Endodermal cell (in vitro differentiated cells): ENCODE data around the gene ZCCHC4. TPM values are rescaled to one million over a fixed set of nuclear protein-coding genes. Genes with fewer than 3 reads are reported as not detected.

ENCODE experiments used
- DNase-seq: peaks from one replicate; pipeline ENCODE4 v3.0.0-alpha.2; 2017
- H3K27ac ChIP-seq: 2 replicates; pipeline ENCODE4 v1.5.1; 2013; ENCODE audit warnings: mild to moderate bottlenecking, low read depth, low read length, moderate library complexity
- H3K27me3 ChIP-seq: 2 replicates; pipeline ENCODE4 v1.6.1; 2013; ENCODE audit warnings: mild to moderate bottlenecking, low read length, moderate library complexity; ENCODE audit not compliant: insufficient read depth, control insufficient read depth, poor library complexity, severe bottlenecking
- H3K36me3 ChIP-seq: 2 replicates; pipeline ENCODE4 v1.7.0; 2013; ENCODE audit warnings: mild to moderate bottlenecking, low read length, moderate library complexity; ENCODE audit not compliant: control insufficient read depth, insufficient read depth
- H3K4me1 ChIP-seq: one replicate; pipeline ENCODE4 v1.7.0; 2013; ENCODE audit warnings: low read length; ENCODE audit not compliant: control insufficient read depth, insufficient read depth
- H3K4me3 ChIP-seq: 2 replicates; pipeline ENCODE4 v1.5.1; 2013; ENCODE audit warnings: mild to moderate bottlenecking, low read length, moderate library complexity
- H3K9ac ChIP-seq: 2 replicates; pipeline ENCODE4 v1.6.1; 2013; ENCODE audit warnings: mild to moderate bottlenecking, low read length, moderate library complexity; ENCODE audit not compliant: poor library complexity, severe bottlenecking; ENCODE audit errors: extremely low read depth
- H3K9me3 ChIP-seq: 2 replicates; pipeline ENCODE4 v1.6.1; 2013; ENCODE audit warnings: mild to moderate bottlenecking, low read length, moderate library complexity; ENCODE audit not compliant: control insufficient read depth
- H3K27ac Mint-ChIP-seq: 2 replicates; pipeline ENCODE4 v1.8.0; 2020; ENCODE audit warnings: mixed read lengths
- H3K27me3 Mint-ChIP-seq: 2 replicates; pipeline ENCODE4 v1.8.0; 2021; ENCODE audit warnings: mild to moderate bottlenecking, mixed read lengths; ENCODE audit not compliant: insufficient read depth
- H3K36me3 Mint-ChIP-seq: 2 replicates; pipeline ENCODE4 v1.8.0; 2020; ENCODE audit warnings: low read depth, mixed read lengths
- H3K4me1 Mint-ChIP-seq: 2 replicates; pipeline ENCODE4 v1.8.0; 2020; ENCODE audit warnings: mixed read lengths
- H3K4me3 Mint-ChIP-seq: 2 replicates; pipeline ENCODE4 v1.8.0; 2020; ENCODE audit warnings: mild to moderate bottlenecking, moderate library complexity, mixed read lengths
- H3K9me3 Mint-ChIP-seq: 2 replicates; pipeline ENCODE4 v1.8.0; 2020; ENCODE audit warnings: mild to moderate bottlenecking, mixed read lengths
- CTCF ChIP-seq: fragments of 200-600 bp; sonication (generic); conservative IDR thresholded peaks from 2 replicates; pipeline ENCODE4 v1.5.0; 2021; ENCODE audit warnings: antibody characterized with exemption, mild to moderate bottlenecking
- WGBS, 2 experiments: methylation state at CpG; one replicate each; pipeline versions ENCODE4 v1.1.5 to v1.1.7; 2013; ENCODE audit warnings: missing lambda C conversion rate in 2 of 2, mixed read lengths in 1 of 2; ENCODE audit not compliant: insufficient coverage in 1 of 2, insufficient read length in 1 of 2; 5-methylcytosine and 5-hydroxymethylcytosine counted together
- total RNA-seq, 2 donors: library from RNA; stranded (reverse); fragmentation: NEBNext Ultra II Directional in 1 of 2; extraction: Animal tissue kit (Norgen Biotek cat#: 25700) in 1 of 2; gene quantifications; 2 replicates in 1 of 2; 3 replicates in 1 of 2; pipeline ENCODE4 v1.2.1, GENCODE V29; 2021

Gene ZCCHC4
- total RNA-seq, 2 donors from 2014 or later: 11.1 to 19.7 TPM

DNA sequence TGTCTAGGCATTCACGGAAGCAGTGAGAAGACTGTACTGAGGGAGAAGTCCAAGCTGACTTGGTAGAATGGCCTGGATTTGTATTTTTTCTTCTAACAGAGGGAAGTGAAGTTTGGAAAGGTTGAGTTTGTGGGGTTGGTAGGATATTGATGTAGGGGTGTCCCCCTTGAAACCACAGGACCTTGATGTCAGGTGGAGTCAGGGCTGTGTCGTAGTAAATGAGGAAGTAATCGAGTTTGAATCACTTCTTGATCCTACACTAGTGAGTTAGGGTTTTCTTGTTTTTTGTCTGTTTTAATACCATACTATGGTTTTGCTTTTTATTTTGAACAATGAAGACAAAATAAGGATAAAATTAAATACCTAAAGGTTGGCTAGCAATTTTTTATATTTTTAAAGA, 34.3 kb downstream of the ZCCHC4 start:
- Mint-ChIP-seq H3K9me3 (peaks cover 1% of the 10 kb centered on the region), H3K4me3 (no peak overlapping the region), H3K36me3 (peaks cover 4% of the 10 kb centered on the region), H3K27ac (peak overlapping the region; percentile 37), H3K27me3 (no peaks in the 10 kb centered on the region), H3K4me1 (peaks cover 31% of the 10 kb centered on the region)
- Histone ChIP-seq H3K27me3 (no peaks in the 10 kb centered on the region), H3K36me3 (no peaks in the 10 kb centered on the region), H3K9ac (no peak overlapping the region), H3K27ac (no peak overlapping the region), H3K9me3 (no peaks in the 10 kb centered on the region), H3K4me1 (peaks cover 2% of the 10 kb centered on the region), H3K4me3 (peak overlapping the region; percentile 41)
- WGBS, 2 experiments: 97 to 100% methylated on average over 1 to 3 of the region's 3 CpGs
- TF ChIP-seq CTCF: no peak
- no peak for DNase-seq

- TF ChIP-seq CTCF: no peak
- Histone ChIP-seq H3K36me3 (no peaks in the 10 kb centered on the region), H3K9ac (no peak overlapping the region), H3K27ac (no peak overlapping the region), H3K4me3 (peak overlapping the region; percentile 64), H3K4me1 (peaks cover 2% of the 10 kb centered on the region), H3K9me3 (no peaks in the 10 kb centered on the region), H3K27me3 (no peaks in the 10 kb centered on the region)
- Mint-ChIP-seq H3K36me3 (peaks cover 4% of the 10 kb centered on the region), H3K9me3 (peaks cover 1% of the 10 kb centered on the region), H3K4me1 (peaks cover 35% of the 10 kb centered on the region), H3K4me3 (no peak overlapping the region), H3K27ac (peak overlapping the region; percentile 10), H3K27me3 (no peaks in the 10 kb centered on the region)
- no peak for DNase-seq
- 67 to 71% methylated on average over 1 to 2 of the region's 2 CpGs for WGBS, 2 experiments
These were observed 34.9 kb downstream of the ZCCHC4 start for GRCh38 chr4:25347473-25347872.

- Histone ChIP-seq H3K27me3 (no peaks in the 10 kb centered on the region), H3K9me3 (no peaks in the 10 kb centered on the region), H3K9ac (no peak overlapping the region), H3K36me3 (no peaks in the 10 kb centered on the region), H3K4me1 (peaks cover 2% of the 10 kb centered on the region), H3K27ac (no peak overlapping the region), H3K4me3 (peak overlapping the region; percentile 64)
- no peaks in the 10 kb centered on the region for H3K27me3 Mint-ChIP-seq
- no peak for DNase-seq
- H3K27ac Mint-ChIP-seq: no peak overlapping the region
- peaks cover 1% of the 10 kb centered on the region for H3K9me3 Mint-ChIP-seq
- TF ChIP-seq CTCF: no peak
- peaks cover 4% of the 10 kb centered on the region for H3K36me3 Mint-ChIP-seq
- no peak overlapping the region for H3K4me3 Mint-ChIP-seq
- H3K4me1 Mint-ChIP-seq: peaks cover 35% of the 10 kb centered on the region
- WGBS, 2 experiments: no CpG with 5 or more reads among the region's 2 CpGs
These were observed 35.4 kb downstream of the ZCCHC4 start for GRCh38 chr4:25347971-25348370.
